ENCODE results near the gene CCDC85B. TPM values are rescaled to one million over a fixed set of nuclear protein-coding genes. Genes with fewer than 3 reads are reported as not detected.

The CCDC85B gene
- total and polyA plus RNA-seq, 2 of the 13 experiments (the other 11 are each of a cell fraction or from before 2014, with no cell fraction given): 8.2 to 19.5 TPM

- TF ChIP-seq FOXA1 (IDR thresholded peaks at IDR 0.05) (no peak), FOXA1 (CRISPR knock-in tag; IDR thresholded peaks at IDR 0.05) (peak; percentile 48; the same call in 1 of the 2 replicates), ZNF615 (CRISPR knock-in tag; IDR thresholded peaks at IDR 0.05; ENCODE audit: borderline replicate concordance) (no peak), AGO1 (IDR thresholded peaks at IDR 0.05; ENCODE audit: low read depth, low read length, poor library complexity, severe bottlenecking) (peak; percentile 29), ZFP36L2 (CRISPR knock-in tag; IDR thresholded peaks at IDR 0.05) (no peak), SIN3B (IDR thresholded peaks at IDR 0.05; ENCODE audit: low read length) (no peak), MBD4 (IDR thresholded peaks at IDR 0.05; ENCODE audit: borderline replicate concordance, low read length) (no peak), GABPB1 (CRISPR knock-in tag; IDR thresholded peaks at IDR 0.05) (peak; percentile 48), NR2F2 (IDR thresholded peaks at IDR 0.05; ENCODE audit: borderline replicate concordance, low read depth) (no peak), ZNF678 (CRISPR knock-in tag; IDR thresholded peaks at IDR 0.05) (no peak), SP2 (CRISPR knock-in tag; IDR thresholded peaks at IDR 0.05) (no peak), RXRA (CRISPR knock-in tag; IDR thresholded peaks at IDR 0.05) (no peak), FOXM1 (CRISPR knock-in tag; IDR thresholded peaks at IDR 0.05) (no peak), HES4 (CRISPR knock-in tag; IDR thresholded peaks at IDR 0.05; ENCODE audit: borderline replicate concordance) (no peak), DNMT1 (CRISPR knock-in tag; IDR thresholded peaks at IDR 0.05) (no peak), ARNT (IDR thresholded peaks at IDR 0.05) (no peak), ZFP36L1 (CRISPR knock-in tag; IDR thresholded peaks at IDR 0.05) (no peak), EP300 (IDR thresholded peaks at IDR 0.05; ENCODE audit: low read depth in 2 of 2, low read length in 2 of 2) (no peak), EP300 (CRISPR knock-in tag; IDR thresholded peaks at IDR 0.05; ENCODE audit: borderline replicate concordance) (no peak), ZNF160 (CRISPR knock-in tag; IDR thresholded peaks at IDR 0.05) (no peak), ZBTB3 (CRISPR knock-in tag; IDR thresholded peaks at IDR 0.05; ENCODE audit: borderline replicate concordance, low read depth) (no peak), HDAC6 (IDR thresholded peaks at IDR 0.05; ENCODE audit: low read depth, low read length) (no peak), PRPF4 (IDR thresholded peaks at IDR 0.05; ENCODE audit: low read depth, low read length, poor library complexity, severe bottlenecking) (no peak), PRDM15 (CRISPR knock-in tag; IDR thresholded peaks at IDR 0.05) (no peak), MED1 (CRISPR knock-in tag; IDR thresholded peaks at IDR 0.05) (peak; percentile 35; the same call in 1 of the 2 replicates)
- TF ChIP-seq, protein P1, sequence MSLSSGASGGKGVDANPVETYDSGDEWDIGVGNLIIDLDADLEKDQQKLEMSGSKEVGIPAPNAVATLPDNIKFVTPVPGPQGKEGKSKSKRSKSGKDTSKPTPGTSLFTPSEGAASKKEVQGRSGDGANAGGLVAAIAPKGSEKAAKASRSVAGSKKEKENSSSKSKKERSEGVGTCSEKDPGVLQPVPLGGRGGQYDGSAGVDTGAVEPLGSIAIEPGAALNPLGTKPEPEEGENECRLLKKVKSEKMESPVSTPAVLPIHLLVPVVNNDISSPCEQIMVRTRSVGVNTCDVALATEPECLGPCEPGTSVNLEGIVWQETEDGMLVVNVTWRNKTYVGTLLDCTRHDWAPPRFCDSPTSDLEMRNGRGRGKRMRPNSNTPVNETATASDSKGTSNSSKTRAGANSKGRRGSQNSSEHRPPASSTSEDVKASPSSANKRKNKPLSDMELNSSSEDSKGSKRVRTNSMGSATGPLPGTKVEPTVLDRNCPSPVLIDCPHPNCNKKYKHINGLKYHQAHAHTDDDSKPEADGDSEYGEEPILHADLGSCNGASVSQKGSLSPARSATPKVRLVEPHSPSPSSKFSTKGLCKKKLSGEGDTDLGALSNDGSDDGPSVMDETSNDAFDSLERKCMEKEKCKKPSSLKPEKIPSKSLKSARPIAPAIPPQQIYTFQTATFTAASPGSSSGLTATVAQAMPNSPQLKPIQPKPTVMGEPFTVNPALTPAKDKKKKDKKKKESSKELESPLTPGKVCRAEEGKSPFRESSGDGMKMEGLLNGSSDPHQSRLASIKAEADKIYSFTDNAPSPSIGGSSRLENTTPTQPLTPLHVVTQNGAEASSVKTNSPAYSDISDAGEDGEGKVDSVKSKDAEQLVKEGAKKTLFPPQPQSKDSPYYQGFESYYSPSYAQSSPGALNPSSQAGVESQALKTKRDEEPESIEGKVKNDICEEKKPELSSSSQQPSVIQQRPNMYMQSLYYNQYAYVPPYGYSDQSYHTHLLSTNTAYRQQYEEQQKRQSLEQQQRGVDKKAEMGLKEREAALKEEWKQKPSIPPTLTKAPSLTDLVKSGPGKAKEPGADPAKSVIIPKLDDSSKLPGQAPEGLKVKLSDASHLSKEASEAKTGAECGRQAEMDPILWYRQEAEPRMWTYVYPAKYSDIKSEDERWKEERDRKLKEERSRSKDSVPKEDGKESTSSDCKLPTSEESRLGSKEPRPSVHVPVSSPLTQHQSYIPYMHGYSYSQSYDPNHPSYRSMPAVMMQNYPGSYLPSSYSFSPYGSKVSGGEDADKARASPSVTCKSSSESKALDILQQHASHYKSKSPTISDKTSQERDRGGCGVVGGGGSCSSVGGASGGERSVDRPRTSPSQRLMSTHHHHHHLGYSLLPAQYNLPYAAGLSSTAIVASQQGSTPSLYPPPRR (CRISPR knock-in tag; IDR thresholded peaks at IDR 0.05; ENCODE audit: borderline replicate concordance): no peak
Measured at GRCh38 chr11:65884716-65885092, 5.8 kb upstream of the CCDC85B start (continued).

All from HepG2 (cell line).